GM19239 (cell line): ENCODE data around the gene VPS37C.

Source experiments
- DNase-seq: peaks from one replicate; pipeline ENCODE4 v3.0.0; 2011; ENCODE audit warnings: low spot score; ENCODE audit not compliant: insufficient read length
- FAIRE-seq: peaks from 2 replicates; lab custom pipeline; 2011; peaks lifted over from hg19 to GRCh38; lab: Jason Lieb, UNC

Gene VPS37C

DNA sequence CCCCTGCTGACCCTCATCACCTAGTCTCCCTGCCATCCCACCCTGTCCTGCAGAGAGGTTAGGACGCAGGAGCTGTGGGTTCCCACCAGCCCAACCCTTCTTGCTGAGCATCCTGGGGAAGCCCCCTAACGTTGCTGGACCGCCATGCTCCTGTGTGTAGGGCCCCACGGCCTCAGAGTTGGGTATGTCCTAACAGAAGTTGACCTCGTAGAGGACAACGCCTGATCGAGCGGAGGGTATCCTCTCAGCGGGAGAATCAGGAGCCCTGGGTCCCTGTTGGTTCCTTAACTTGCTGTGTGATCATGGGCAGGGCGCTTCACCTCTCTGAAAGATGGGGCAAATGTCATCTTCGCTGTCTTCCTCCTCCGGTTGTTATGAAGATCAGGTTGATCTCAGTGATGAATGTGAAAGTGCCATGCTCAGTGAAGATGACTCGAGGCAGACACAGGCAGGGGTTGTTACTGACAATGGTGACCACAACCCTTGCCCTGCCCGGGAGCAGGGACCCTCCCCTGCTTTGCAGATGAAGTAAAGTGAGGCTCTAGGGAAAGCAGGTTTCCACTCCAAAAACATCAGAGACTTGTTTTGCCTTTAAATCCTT, 78.2 kb downstream of the VPS37C start:
- DNase-seq (no peak), FAIRE-seq (no peak)

DNA sequence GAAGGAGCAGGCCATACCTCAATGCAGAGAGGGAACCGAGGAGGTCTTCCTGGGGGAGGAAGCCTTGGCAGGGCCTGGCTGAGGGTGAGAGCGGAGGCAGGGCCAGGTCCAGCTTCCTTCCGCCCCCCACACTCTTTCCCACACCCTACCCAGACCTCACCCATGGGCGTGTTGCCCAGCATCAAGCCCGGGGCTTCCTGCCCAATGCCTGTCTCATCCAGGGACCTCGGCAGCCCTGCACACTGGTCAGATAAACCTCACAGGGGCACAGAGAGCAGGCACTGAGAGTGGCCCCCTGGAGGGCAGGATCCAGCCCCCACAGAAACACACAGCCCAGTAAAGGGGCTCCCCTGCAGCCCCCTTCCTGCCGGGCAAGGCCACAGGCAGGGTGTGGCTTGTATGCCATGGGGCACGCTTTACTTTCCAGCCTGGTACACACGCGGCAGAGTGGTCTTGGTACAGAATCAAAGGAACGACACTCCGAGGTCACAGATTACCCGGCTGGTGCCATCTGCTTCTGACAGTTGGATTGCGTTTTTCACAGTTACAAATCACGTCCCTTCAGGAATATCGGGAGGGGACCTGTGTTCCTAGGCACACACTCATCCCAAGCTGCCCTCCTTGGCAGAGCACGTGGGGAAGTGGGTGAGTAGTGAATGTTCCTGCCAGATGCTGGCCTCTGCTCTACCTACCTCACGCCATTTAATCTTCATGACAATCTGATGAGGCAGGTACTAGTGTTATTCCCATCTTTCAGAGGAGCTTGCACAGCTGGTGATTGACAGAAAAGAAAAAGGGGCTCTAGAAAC, 79.0 kb downstream of the VPS37C start:
- DNase-seq (no peak), FAIRE-seq (no peak)

DNA sequence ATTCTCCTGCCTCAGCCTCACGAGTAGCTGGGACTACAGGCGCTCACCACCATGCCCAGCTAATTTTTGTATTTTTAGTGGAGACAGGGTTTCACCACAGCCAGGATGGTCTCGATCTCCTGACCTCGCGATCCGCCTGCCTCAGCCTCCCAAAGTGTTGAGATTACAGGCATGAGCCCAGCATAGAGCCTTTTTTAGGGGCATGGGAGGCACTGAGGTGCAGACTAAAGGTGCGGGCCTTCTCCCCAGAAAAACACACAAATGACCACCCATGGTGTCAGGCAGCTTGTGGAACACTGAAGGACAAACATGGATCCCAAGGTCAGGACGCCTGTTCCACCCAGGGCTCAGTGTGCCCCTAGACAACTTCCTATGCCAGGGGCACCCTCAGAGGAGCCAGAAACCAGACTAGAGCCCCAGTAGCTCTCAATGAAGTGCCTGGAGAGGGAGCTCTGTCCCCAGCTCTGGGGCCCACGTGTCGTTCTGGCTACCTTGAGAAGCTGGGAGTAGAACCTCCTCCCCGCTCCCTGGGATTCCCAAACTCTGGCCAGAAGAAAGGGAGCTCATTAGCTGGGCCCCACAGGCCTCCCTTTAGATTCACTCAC, 80.1 kb downstream of the VPS37C start:
- DNase-seq (no peak), FAIRE-seq (no peak)

DNA sequence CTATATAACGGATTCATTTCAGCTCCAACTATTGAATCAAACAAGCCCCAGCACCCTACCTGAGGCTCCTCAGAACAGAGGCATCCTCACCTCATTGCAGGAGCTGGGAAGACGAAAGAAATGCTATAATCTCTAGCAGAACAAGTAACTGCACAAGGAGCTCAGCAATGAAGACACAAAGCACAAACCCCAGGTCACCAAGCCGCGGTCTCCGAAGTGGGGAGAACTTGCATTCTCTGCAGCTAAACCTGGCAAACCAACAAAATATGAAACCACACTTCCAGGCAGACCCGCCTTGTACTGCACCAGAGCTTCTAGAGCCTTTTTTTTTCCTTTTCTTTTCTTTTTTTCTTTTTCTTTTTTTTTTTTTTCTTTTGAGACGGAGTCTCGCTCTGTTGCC, 80.7 kb downstream of the VPS37C start:
- FAIRE-seq (no peak), DNase-seq (no peak)
